Activated T-cell treated with anti-CD3 and anti-CD28 coated beads, Interleukin-2, amount 50 U/mL, for 1 hour (primary cell): ENCODE data around the gene ESR2.
"Not testable (repeated sequence)": the region's sequence is repeated elsewhere in the genome, so short reads cannot be mapped to it uniquely, and the experiment has no call there.

ENCODE experiments used
- DNase-seq: peaks from one replicate; pipeline ENCODE4 v3.0.0-alpha.2; 2020

ESR2 gene

GRCh38 chr14:64220056-64220455 lies 74.1 kb downstream of the ESR2 start:
- DNase-seq, result no peak

GRCh38 chr14:64218344-64219240 lies 75.6 kb downstream of the ESR2 start:
- DNase-seq, result no peak

GRCh38 chr14:64217834-64218233 lies 76.3 kb downstream of the ESR2 start:
- DNase-seq, result no peak

GRCh38 chr14:64217308-64217707 lies 76.9 kb downstream of the ESR2 start:
- no peak for DNase-seq

- DNase-seq, result no peak
These were observed 78.2 kb downstream of the ESR2 start for GRCh38 chr14:64215978-64216377.

- no peak for DNase-seq
These were observed 78.9 kb downstream of the ESR2 start for GRCh38 chr14:64215274-64215673.

GRCh38 chr14:64213853-64214570 lies 80.2 kb downstream of the ESR2 start:
- no peak for DNase-seq

- DNase-seq, result no peak
These were observed 81.1 kb downstream of the ESR2 start for GRCh38 chr14:64213086-64213485.

GRCh38 chr14:64212666-64213065 lies 81.5 kb downstream of the ESR2 start:
- no peak for DNase-seq

- DNase-seq, result not testable (repeated sequence)
These were observed 83.3 kb downstream of the ESR2 start for GRCh38 chr14:64210912-64211311.

GRCh38 chr14:64210216-64210615 lies 84.0 kb downstream of the ESR2 start:
- no peak for DNase-seq

GRCh38 chr14:64209444-64210131 lies 84.6 kb downstream of the ESR2 start:
- no peak for DNase-seq

GRCh38 chr14:64208981-64209380 lies 85.2 kb downstream of the ESR2 start:
- DNase-seq, result no peak

- DNase-seq, result no peak
These were observed 85.9 kb downstream of the ESR2 start for GRCh38 chr14:64208261-64208660.

GRCh38 chr14:64203366-64204006 lies 90.7 kb downstream of the ESR2 start:
- DNase-seq, result no peak

- no peak for DNase-seq
These were observed 91.5 kb downstream of the ESR2 start for GRCh38 chr14:64202716-64203115.

GRCh38 chr14:64201921-64202545 lies 92.1 kb downstream of the ESR2 start:
- DNase-seq, result no peak

GRCh38 chr14:64201296-64201695 lies 92.9 kb downstream of the ESR2 start:
- no peak for DNase-seq

- DNase-seq, result no peak
These were observed 94.0 kb downstream of the ESR2 start for GRCh38 chr14:64200170-64200569.

GRCh38 chr14:64198486-64198885 lies 95.7 kb downstream of the ESR2 start:
- DNase-seq, result no peak

GRCh38 chr14:64197996-64198395 lies 96.2 kb downstream of the ESR2 start:
- DNase-seq, result no peak

GRCh38 chr14:64196814-64197411 lies 97.3 kb downstream of the ESR2 start:
- DNase-seq, result no peak
